Bronchial epithelial cell (primary cell): Measurements from ENCODE around the gene SLC12A7. TPM values are rescaled to one million over a fixed set of nuclear protein-coding genes. Genes with fewer than 3 reads are reported as not detected.

Experiments
- DNase-seq: peaks from one replicate; pipeline ENCODE4 v3.0.0-alpha.2; 2010; ENCODE audit warnings: low read depth
- FAIRE-seq: peaks from 2 replicates; lab custom pipeline; 2011; peaks lifted over from hg19 to GRCh38; lab: Jason Lieb, UNC
- H3K27me3 ChIP-seq: 2 replicates; pipeline ENCODE4 v1.5.1; 2011; ENCODE audit warnings: low read length; ENCODE audit not compliant: control insufficient read depth, insufficient read depth
- H3K36me3 ChIP-seq: 2 replicates; pipeline ENCODE4 v1.5.1; 2011; ENCODE audit warnings: low read length; ENCODE audit not compliant: control insufficient read depth, insufficient read depth
- H3K4me3 ChIP-seq: 2 replicates; pipeline ENCODE4 v1.5.1; 2011; ENCODE audit warnings: mild to moderate bottlenecking, low read depth, low read length, control low read depth
- CTCF ChIP-seq: IDR thresholded peaks from 2 replicates; pipeline ENCODE4 v1.5.1; 2011; ENCODE audit warnings: mild to moderate bottlenecking, moderate library complexity, low read length, control low read depth, inconsistent platforms; ENCODE audit not compliant: insufficient read depth, severe bottlenecking
- total RNA-seq: library from RNA; depleted of rRNA; stranded (reverse); fragments of >200 nt; gene quantifications from 2 replicates; pipeline ENCODE4 v1.2.1, GENCODE V29; 2014

The SLC12A7 gene
- total RNA-seq, 1 donor from 2014 or later, result 10.3 TPM

GRCh38 chr5:1015507-1015906 is 96.4 kb downstream of the SLC12A7 start:
- DNase-seq (no peak), FAIRE-seq (no peak)
- no peaks in the 10 kb centered on the region for H3K36me3 ChIP-seq
- H3K27me3 ChIP-seq, result peaks cover 6% of the 10 kb centered on the region
- TF ChIP-seq CTCF, result no peak
- H3K4me3 ChIP-seq, result no peak overlapping the region

- Histone ChIP-seq H3K27me3 (peaks cover 13% of the 10 kb centered on the region), H3K4me3 (no peak overlapping the region), H3K36me3 (no peaks in the 10 kb centered on the region)
- FAIRE-seq, result no peak
- DNase-seq, result no peak
- TF ChIP-seq CTCF, result no peak
These were observed 97.1 kb downstream of the SLC12A7 start for GRCh38 chr5:1014781-1015221.

- no peak overlapping the region for H3K4me3 ChIP-seq
- TF ChIP-seq CTCF, result no peak
- no peak for FAIRE-seq
- H3K36me3 ChIP-seq, result no peaks in the 10 kb centered on the region
- DNase-seq, result no peak
- peaks cover 17% of the 10 kb centered on the region for H3K27me3 ChIP-seq
These were observed 97.5 kb downstream of the SLC12A7 start for GRCh38 chr5:1014346-1014745.

- no peak for TF ChIP-seq CTCF
- no peak for DNase-seq
- peaks cover 19% of the 10 kb centered on the region for H3K27me3 ChIP-seq
- FAIRE-seq, result no peak
- H3K36me3 ChIP-seq, result no peaks in the 10 kb centered on the region
- H3K4me3 ChIP-seq, result no peak overlapping the region
These were observed 97.9 kb downstream of the SLC12A7 start for GRCh38 chr5:1013948-1014301.

GRCh38 chr5:1013238-1013947 is 98.5 kb downstream of the SLC12A7 start:
- peaks cover 20% of the 10 kb centered on the region for H3K27me3 ChIP-seq
- DNase-seq (no peak), FAIRE-seq (no peak)
- TF ChIP-seq CTCF, result no peak
- H3K4me3 ChIP-seq, result no peak overlapping the region
- H3K36me3 ChIP-seq, result no peaks in the 10 kb centered on the region

GRCh38 chr5:1012900-1013237 is 99.0 kb downstream of the SLC12A7 start:
- H3K27me3 ChIP-seq, result peaks cover 22% of the 10 kb centered on the region
- no peak for TF ChIP-seq CTCF
- FAIRE-seq (no peak), DNase-seq (no peak)
- no peaks in the 10 kb centered on the region for H3K36me3 ChIP-seq
- no peak overlapping the region for H3K4me3 ChIP-seq
